HPDE6-E6E7 (cell line): ENCODE data around the gene CD72.

Experiments used
- DNase-seq: peaks from one replicate; pipeline ENCODE4 v3.0.0; 2011; ENCODE audit warnings: missing footprints; ENCODE audit errors: extremely low spot score

The CD72 gene

GRCh38 chr9:35618325-35618727, at the start of gene CD72:
Gene CD72 (minus strand): TSS chr9:35618413. CDS start chr9:35618303, 110 bp downstream.
- DNase-seq, result no peak

- DNase-seq, result no peak
Observed at GRCh38 chr9:35667939-35668338, 49.7 kb upstream of the CD72 start.

GRCh38 chr9:35666549-35666948, 48.3 kb upstream of the CD72 start:
- no peak for DNase-seq

DNA sequence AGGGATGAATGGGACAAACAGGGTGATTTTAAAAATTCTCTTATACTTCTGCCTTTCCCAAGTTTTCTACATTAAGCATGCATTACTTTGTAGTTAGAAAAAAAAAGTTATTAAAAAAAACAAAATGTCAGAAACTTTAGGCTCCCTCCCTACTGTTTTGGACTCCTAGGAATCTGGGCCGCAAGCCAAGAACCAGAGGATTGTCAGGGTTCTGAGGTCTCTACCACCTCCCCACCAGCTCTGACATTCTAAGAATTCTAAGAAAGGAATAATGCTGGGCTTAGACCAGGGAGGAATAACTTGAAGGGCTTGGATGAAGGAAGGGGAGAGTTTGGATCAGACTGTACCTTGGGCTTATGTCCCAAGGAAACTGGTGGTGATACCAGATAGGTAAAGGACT, 47.8 kb upstream of the CD72 start:
- DNase-seq, result no peak

DNA sequence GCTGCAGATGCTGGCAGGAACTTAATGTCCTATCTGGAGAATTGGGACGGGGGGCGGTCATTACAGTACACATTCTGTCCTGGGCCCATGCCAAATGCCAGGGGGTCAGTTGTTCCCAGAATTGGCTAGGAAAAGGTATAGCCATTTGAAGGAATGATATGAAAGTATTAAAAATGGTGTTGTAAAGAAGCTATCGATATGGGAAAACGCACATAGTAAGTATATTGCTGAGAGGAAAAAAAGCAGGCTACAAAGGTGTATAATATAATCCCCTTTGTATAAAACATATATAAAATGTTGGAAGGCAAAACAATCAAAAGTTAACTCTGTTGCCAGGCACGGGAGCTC, 47.2 kb upstream of the CD72 start:
- DNase-seq, result no peak

DNA sequence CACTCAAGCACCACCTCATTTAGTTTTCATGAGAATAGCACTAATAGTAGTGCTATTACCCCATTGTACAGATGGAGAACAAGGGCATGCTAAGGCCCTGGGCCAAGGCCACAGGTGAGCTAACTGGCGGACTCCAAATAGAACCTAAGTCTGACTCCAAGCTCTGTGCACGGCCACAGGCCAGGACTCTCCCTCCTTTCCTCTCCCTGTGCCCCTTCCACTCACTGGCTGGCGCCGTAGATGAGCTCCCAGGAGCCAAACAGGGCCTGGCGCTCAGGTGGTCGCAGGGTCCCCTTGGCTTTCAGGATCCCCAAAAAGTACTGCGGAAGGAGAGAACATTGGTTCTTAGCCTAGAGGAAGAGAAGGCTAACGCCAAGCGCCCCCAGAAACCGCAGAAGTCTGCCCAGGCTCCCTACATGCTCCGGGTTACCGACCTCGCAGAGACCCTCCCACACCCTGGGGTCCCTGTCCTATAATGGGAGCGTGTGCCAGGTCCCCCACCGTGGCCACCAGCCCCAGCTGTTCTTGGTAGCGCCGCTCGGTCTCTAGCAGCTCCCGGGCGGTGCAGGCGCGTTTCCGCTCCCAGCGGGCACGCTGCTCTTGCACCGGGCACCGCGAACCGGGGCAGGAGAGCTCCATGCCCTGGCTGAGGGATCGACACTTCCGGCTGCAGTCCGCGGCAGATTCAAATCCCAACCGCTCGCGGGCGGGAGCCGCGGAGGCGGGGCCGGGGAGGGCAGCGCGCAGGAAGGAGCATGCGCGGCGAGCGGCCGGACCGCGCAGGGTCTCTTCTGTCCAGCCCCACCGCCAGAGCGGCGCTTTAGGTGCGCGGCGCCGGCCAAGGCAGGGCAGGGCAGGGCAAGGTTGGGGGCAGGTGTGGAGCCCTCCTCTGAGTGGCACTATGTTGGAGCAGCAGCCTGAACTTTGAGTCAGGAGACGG, 46.6 kb upstream of the CD72 start, which contains the start of gene ARHGEF39:
Gene ARHGEF39 (minus strand): TSS at position 665 of the 940 bp plus-strand sequence. CDS start 26 bp downstream, at position 639.
- peak; percentile 84 for DNase-seq

- no peak for DNase-seq
Observed at GRCh38 chr9:35662437-35662836, 44.2 kb upstream of the CD72 start.

- no peak for DNase-seq
Observed at GRCh38 chr9:35661756-35662350, 43.6 kb upstream of the CD72 start.

GRCh38 chr9:35660966-35661415, 42.8 kb upstream of the CD72 start:
- DNase-seq, result no peak

DNA sequence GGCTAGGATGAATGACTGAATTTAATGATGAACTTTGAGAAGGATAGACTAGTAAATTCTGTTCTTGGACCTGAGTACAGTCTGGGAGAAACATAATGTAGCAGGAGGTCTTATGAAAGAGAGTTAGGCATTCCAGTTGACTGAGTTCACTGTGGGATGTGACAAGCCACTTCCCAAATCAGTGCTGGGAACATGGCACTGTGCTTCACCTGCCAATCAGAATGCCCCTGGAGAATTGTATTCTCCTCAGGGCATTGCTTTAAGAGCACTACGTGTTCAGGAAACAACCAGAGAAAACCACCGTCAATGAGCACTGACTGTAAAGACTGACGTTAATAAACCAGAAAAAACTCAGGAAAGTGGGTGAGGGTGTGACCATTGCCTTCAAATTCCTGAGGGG, 41.1 kb upstream of the CD72 start:
- no peak for DNase-seq

- DNase-seq, result no peak
Observed at GRCh38 chr9:35658968-35659220, 40.7 kb upstream of the CD72 start.

GRCh38 chr9:35658137-35658967, 40.1 kb upstream of the CD72 start, which contains the start of gene CCDC107:
Gene CCDC107 (plus strand): TSS chr9:35658292. CDS start chr9:35658380, 88 bp downstream.
- DNase-seq, result peak; percentile 80

DNA sequence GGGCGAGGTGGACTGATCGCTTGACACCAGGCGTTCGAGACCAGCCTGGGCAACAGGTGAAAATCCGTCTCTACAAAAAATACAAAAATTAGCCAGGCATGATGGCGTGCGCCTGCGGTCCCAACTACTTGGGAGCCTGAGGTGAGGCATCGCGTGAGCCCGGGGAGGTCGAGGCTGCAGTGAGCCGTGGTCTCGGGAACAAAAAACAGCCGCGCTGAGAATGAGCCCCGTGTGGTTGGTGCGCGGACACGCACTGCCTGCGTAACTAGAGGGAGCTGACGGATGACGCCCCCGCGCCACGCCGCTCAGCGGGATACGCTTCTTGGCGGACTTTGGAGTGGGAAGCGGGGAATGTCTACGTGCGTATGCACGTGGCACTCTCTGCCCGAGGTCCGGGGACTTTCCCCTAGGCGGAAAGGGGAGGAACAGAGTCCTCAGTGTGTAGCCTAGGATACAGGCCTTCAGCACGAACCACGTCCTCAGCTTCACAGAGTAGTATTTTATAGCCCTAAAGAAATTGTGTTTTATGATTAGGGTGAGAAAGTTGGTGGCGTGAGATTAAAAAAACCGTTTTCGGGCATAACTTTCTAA, 39.4 kb upstream of the CD72 start, which contains the start of gene RMRP:
Gene RMRP (minus strand): TSS at position 474 of the 591 bp plus-strand sequence.
- peak; percentile 99 for DNase-seq

GRCh38 chr9:35656831-35657545, 38.8 kb upstream of the CD72 start:
- DNase-seq, result no peak

DNA sequence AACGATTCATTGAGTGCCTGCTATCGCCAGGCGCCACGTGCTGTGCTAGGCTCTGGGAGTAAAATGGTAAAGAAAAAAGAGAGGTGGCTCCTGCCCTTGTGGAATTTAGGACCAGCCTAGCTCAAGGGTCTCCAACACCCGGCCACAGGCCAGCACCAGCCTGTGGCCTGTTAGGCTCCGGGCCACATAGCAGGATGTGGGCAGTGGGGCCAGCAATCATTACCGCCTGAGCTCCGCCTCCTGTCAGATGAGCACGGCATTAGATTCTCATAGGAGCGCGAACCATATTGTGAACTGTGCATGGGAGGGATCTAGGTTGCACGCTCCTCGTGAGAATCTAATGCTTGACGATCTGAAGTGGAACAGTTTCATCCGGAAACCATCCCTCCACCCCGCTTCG, 38.1 kb upstream of the CD72 start:
- no peak for DNase-seq

DNA sequence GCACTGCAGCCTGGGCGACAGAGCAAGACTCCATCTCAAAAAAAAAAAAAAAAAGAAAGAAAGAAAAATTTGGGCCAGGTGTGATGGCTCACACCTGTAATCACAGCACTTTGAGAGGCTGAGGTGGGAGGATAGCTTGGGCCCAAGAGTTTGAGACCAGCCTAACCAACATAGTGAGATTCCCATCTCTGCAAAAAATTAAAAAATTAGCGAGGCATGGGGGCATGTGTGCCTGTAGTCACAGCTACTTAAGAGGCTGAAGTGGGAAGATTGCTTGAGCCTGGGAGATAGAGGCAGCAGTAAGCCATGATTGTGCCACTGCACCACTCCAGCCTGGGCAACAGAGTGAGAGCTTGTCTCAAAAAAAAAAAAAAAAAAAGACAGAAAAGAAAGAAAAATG, 35.4 kb upstream of the CD72 start:
- no peak for DNase-seq

GRCh38 chr9:35652829-35653209, 34.6 kb upstream of the CD72 start:
- no peak for DNase-seq

DNA sequence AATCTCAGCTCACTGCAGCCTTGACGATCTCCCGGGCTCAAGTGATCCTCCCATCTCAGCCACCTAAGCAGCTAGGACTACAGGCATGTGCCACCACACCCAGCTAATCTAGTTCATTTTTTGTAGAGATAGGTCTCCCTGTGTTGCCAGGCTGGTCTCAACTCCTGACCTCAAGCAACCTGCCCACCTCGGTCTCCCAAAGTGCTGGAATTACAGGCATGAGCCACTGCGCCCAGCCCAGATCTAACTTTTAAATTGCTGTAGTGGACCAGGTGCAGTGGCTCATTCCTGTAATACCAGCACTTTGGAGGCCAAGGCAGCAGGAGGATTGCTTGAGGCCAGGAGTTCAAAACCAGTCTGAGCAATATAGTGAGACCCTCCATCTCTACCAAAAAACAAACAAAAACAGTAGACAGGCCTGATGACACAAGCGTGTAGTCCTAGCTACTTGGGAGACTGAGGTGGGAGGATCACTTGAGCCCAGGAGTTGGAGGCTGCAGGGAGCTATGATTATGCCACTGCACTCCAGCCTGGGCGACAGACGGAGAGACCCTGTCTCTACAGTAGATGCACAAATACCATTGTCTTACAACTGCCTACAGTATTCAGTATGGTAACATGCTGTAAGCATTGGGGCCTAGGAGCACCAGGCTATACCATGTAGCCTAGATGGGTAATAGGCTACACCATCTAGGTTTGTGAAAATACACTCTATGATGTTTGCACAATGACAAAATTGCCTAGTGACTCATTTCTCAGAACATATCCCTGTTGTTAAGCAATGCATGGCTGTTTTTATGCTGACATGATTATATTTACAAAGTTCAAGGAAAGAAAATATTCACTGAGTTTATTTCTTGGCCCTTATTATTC, 34.0 kb upstream of the CD72 start:
- DNase-seq, result no peak

DNA sequence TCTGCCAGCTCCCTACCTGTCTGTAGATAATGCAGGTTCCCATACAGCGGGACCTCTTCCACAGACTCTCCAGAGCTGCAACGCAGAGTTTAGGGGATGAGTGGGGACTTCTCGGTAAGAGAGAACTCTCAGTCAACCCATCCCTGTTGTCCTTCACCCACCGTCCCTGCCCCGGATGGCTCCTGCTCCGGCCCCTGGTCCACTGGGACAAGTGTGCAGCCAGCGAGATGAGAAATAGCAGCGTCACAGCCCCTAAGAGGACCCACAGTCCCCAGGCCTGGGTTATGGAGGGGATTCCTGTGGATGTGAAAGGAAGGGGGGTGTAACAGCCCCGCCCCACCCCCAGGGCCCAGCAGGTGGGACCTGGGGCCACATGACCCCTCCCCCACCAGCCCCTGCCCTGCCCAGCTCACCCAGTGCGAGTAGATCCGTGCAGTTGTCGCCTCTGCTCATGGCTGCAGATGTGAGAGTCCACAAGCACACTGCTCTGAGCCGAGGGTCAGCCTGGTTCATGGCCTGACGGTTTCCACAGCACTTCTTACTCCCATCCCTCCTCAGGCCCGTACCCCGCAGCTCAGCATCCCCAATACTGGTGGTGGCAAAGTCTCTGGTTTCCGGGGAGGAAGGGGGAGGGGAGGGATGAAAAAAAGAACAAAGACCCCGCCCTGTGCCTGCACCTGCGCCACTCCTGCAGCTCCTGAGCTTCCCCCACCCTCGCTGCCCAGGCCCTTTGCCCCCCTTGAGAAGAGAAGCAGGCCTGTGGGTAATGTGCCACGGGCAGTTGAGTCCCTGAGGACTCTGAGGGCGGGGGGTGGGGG, 32.3 kb upstream of the CD72 start, which contains the start of gene SIT1:
Gene SIT1 (minus strand): TSS at position 591 of the 818 bp plus-strand sequence. CDS start 78 bp downstream, at position 513.
- DNase-seq, result no peak
